Keratinocyte (primary cell): ENCODE measurements around the gene DMD. TPM values are rescaled to one million over a fixed set of nuclear protein-coding genes. Genes with fewer than 3 reads are reported as not detected.

Experiments used
- DNase-seq: peaks from one replicate; pipeline ENCODE4 v3.0.0-alpha.2; 2011; ENCODE audit warnings: low read depth, missing footprints, low spot score
- FAIRE-seq: peaks from 2 replicates; lab custom pipeline; 2011; peaks lifted over from hg19 to GRCh38; lab: Jason Lieb, UNC
- H2AFZ ChIP-seq: 2 replicates; pipeline ENCODE4 v1.6.0; 2012; ENCODE audit warnings: low read length, control low read depth, inconsistent platforms; ENCODE audit not compliant: control insufficient read depth
- H3K27ac ChIP-seq: 2 replicates; pipeline ENCODE4 v1.5.1; 2011; ENCODE audit warnings: low read length; ENCODE audit not compliant: control insufficient read depth, insufficient read depth
- H3K27me3 ChIP-seq: 3 replicates; pipeline ENCODE4 v1.6.0; 2011; ENCODE audit warnings: low read length; ENCODE audit not compliant: control insufficient read depth, insufficient read depth; ENCODE audit errors: extremely low read depth
- H3K36me3 ChIP-seq, 2 experiments: 2 replicates in 1 of 2; 3 replicates in 1 of 2; pipeline ENCODE4 v1.5.1; 2011; ENCODE audit warnings: low read length in 2 of 2, mild to moderate bottlenecking in 1 of 2; ENCODE audit not compliant: control insufficient read depth in 2 of 2, insufficient read depth in 2 of 2; ENCODE audit errors: extremely low read depth in 1 of 2
- H3K4me1 ChIP-seq: 3 replicates; pipeline ENCODE4 v1.5.1; 2011; ENCODE audit warnings: low read length; ENCODE audit not compliant: control insufficient read depth, insufficient read depth; ENCODE audit errors: extremely low read depth
- H3K4me2 ChIP-seq: 3 replicates; pipeline ENCODE4 v1.6.0; 2011; ENCODE audit warnings: low read depth, low read length; ENCODE audit not compliant: control insufficient read depth, insufficient read depth; ENCODE audit errors: extremely low read depth
- H3K4me3 ChIP-seq, 3 experiments: fragments of 200-600 bp in 1 of 3; sonication (generic) in 1 of 3; 2 replicates in 2 of 3; 3 replicates in 1 of 3; pipeline ENCODE4 v1.5.1; 2011 to 2016; ENCODE audit warnings: low read length in 3 of 3, mild to moderate bottlenecking in 3 of 3, control low read depth in 2 of 3, inconsistent platforms in 1 of 3, low read depth in 1 of 3, mixed read lengths in 1 of 3, mixed run types in 1 of 3, moderate library complexity in 1 of 3; ENCODE audit not compliant: control insufficient read depth in 2 of 3, insufficient read depth in 2 of 3; ENCODE audit errors: extremely low read depth in 1 of 3
- H3K79me2 ChIP-seq: 2 replicates; pipeline ENCODE4 v1.6.0; 2012; ENCODE audit warnings: low read length; ENCODE audit not compliant: control insufficient read depth, insufficient read depth
- H3K9ac ChIP-seq: 3 replicates; pipeline ENCODE4 v1.6.0; 2011; ENCODE audit warnings: low read length; ENCODE audit not compliant: control insufficient read depth, insufficient read depth; ENCODE audit errors: extremely low read depth
- H3K9me1 ChIP-seq: 3 replicates; pipeline ENCODE4 v1.6.0; 2011; ENCODE audit warnings: low read length; ENCODE audit not compliant: control insufficient read depth, insufficient read depth; ENCODE audit errors: extremely low read depth
- H3K9me3 ChIP-seq: 2 replicates; pipeline ENCODE4 v1.5.1; 2012; ENCODE audit warnings: low read depth, low read length; ENCODE audit not compliant: control insufficient read depth
- H4K20me1 ChIP-seq: 3 replicates; pipeline ENCODE4 v1.6.0; 2011; ENCODE audit warnings: low read length; ENCODE audit not compliant: control insufficient read depth, insufficient read depth; ENCODE audit errors: extremely low read depth
- EZH2 ChIP-seq: IDR thresholded peaks from one replicate; pipeline ENCODE4 v1.6.1; 2012; ENCODE audit warnings: inconsistent platforms, mild to moderate bottlenecking, low read length, moderate library complexity
- dilution Hi-C: fragments of 300-500 bp; cut with MboI; formaldehyde crosslinking; loops from one replicate; pipeline ENCODE4 v1.7.0; 2020; ENCODE audit warnings: low sequenced_read_pairs; ENCODE audit not compliant: extremely low pct_ligation_motif_present
- polyA plus RNA-seq, 5 experiments: library from polyadenylated mRNA; depleted of rRNA in 3 of 5; stranded (reverse) in 3 of 5; stranded (forward) in 1 of 5; unstranded in 1 of 5; fragments of >200 nt; gene quantifications; 1 replicate in 1 of 5; 2 replicates in 3 of 5; 3 replicates in 1 of 5; pipeline versions ENCODE4 v1.2.1 to v1.2.3, GENCODE V29; 2011 to 2012; ENCODE audit warnings: missing spikeins in 2 of 5, low read depth in 1 of 5, low replicate concordance in 1 of 5
- TF ChIP-seq, protein P1 (sequence below), 3 experiments: IDR thresholded peaks in 1 of 3; conservative IDR thresholded peaks in 1 of 3; optimal IDR thresholded peaks in 1 of 3; 2 replicates in 2 of 3; 3 replicates in 1 of 3; pipeline versions ENCODE3 to v1.5.1; 2011; ENCODE audit warnings: low read length in 3 of 3, mild to moderate bottlenecking in 3 of 3, moderate library complexity in 2 of 3, control low read depth in 1 of 3, inconsistent platforms in 1 of 3; ENCODE audit not compliant: insufficient read depth in 2 of 3; ENCODE audit errors: extremely low read depth in 1 of 3

Gene DMD
- polyA plus RNA-seq, 1 donor (not counting 4 experiments of a cell fraction or from before 2014, with no cell fraction given) = 8.9 TPM

DNA sequence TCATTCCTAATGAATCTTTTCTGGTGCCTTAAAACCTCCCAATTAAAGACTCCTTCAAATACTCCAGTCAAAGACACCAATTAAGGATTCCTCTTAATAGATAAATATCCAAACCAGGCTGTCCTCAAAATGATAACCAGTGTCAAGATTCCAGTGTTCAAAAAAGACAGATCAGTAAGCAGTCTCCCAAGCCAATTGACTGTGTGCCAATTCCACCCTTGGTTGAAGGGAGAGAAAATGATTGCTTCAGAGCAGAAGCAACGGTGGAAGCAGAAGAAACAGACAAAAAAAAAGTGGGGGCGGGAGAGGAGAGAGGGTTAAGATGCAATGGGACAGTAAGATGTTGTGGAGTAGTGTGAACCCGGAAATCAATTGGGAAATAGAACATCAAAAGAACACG lies 1923.5 kb downstream of the DMD start:
- no peaks in the 10 kb centered on the region for H3K27me3 ChIP-seq
- no peak overlapping the region for H3K4me2 ChIP-seq
- dilution Hi-C loops = no loop called here
- TF ChIP-seq, protein P1, sequence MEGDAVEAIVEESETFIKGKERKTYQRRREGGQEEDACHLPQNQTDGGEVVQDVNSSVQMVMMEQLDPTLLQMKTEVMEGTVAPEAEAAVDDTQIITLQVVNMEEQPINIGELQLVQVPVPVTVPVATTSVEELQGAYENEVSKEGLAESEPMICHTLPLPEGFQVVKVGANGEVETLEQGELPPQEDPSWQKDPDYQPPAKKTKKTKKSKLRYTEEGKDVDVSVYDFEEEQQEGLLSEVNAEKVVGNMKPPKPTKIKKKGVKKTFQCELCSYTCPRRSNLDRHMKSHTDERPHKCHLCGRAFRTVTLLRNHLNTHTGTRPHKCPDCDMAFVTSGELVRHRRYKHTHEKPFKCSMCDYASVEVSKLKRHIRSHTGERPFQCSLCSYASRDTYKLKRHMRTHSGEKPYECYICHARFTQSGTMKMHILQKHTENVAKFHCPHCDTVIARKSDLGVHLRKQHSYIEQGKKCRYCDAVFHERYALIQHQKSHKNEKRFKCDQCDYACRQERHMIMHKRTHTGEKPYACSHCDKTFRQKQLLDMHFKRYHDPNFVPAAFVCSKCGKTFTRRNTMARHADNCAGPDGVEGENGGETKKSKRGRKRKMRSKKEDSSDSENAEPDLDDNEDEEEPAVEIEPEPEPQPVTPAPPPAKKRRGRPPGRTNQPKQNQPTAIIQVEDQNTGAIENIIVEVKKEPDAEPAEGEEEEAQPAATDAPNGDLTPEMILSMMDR (optimal IDR thresholded peaks at IDR 0.05 in 1 of 3, IDR thresholded peaks at IDR 0.05 in 1 of 3, conservative IDR thresholded peaks at IDR 0.05 in 1 of 3; ENCODE audit: extremely low read depth in 1 of 3, insufficient read depth in 2 of 3, low read length in 3 of 3) = no peak
- TF ChIP-seq EZH2 = no peak
- H3K4me1 ChIP-seq = no peaks in the 10 kb centered on the region
- H3K9me3 ChIP-seq = no peaks in the 10 kb centered on the region
- H3K27ac ChIP-seq = no peak overlapping the region
- H4K20me1 ChIP-seq = no peaks in the 10 kb centered on the region
- no peaks in the 10 kb centered on the region for H3K79me2 ChIP-seq
- no peak overlapping the region for H3K4me3 ChIP-seq
- DNase-seq (no peak), FAIRE-seq (no peak)
- no peak overlapping the region for H3K9ac ChIP-seq
- H3K36me3 ChIP-seq = no peaks in the 10 kb centered on the region
- H2AFZ ChIP-seq = no peak overlapping the region
- no peaks in the 10 kb centered on the region for H3K9me1 ChIP-seq

DNA sequence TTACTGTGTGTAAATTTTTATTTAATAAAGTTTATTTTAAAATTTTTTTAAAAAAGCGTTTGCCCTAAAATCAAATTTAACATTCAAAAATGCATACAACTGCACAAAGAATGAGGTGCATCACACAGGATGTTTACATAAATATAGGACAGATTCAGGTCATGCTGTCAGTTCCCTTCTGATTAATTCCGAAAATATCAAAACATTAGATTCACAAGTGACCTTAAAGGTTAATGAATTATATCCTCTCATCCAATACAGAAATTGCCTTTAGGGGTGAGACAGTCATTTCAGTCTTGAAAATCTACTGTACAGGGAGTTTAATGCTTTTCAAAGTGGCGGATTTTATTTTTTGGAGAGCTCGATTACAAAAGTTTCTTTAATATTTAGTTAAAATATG lies 1930.8 kb downstream of the DMD start:
- Histone ChIP-seq H3K27me3 (no peaks in the 10 kb centered on the region), H3K9me1 (no peaks in the 10 kb centered on the region), H3K9ac (no peak overlapping the region), H4K20me1 (no peaks in the 10 kb centered on the region), H3K4me2 (no peak overlapping the region), H2AFZ (no peak overlapping the region), H3K27ac (no peak overlapping the region), H3K4me1 (no peaks in the 10 kb centered on the region), H3K79me2 (no peaks in the 10 kb centered on the region), H3K4me3 (no peak overlapping the region), H3K9me3 (no peaks in the 10 kb centered on the region), H3K36me3 (no peaks in the 10 kb centered on the region)
- DNase-seq = no peak
- dilution Hi-C loops = no loop called here
- no peak for FAIRE-seq
- TF ChIP-seq EZH2 = no peak
- TF ChIP-seq, protein P1 (optimal IDR thresholded peaks at IDR 0.05 in 1 of 3, IDR thresholded peaks at IDR 0.05 in 1 of 3, conservative IDR thresholded peaks at IDR 0.05 in 1 of 3; ENCODE audit: extremely low read depth in 1 of 3, insufficient read depth in 2 of 3, low read length in 3 of 3) = no peak
